ENCODE data around the gene CALHM2. TPM values are rescaled to one million over a fixed set of nuclear protein-coding genes. Genes with fewer than 3 reads are reported as not detected.
"Not testable (repeated sequence)": the region's sequence is repeated elsewhere in the genome, so short reads cannot be mapped to it uniquely, and the experiment has no call there.

Gene CALHM2
- total and polyA plus RNA-seq, 2 donors (not counting 1 experiment from before 2014, with no cell fraction given): 35.8 to 37.2 TPM

- Histone ChIP-seq H3K27ac (ENCODE audit: insufficient read depth, low read length) (no peak overlapping the region), H3K4me3 (replicated peaks in 1 of 4; ENCODE audit: control extremely low read depth in 1 of 4, insufficient read depth in 1 of 4, low read depth in 3 of 4, low read length in 4 of 4) (no peak overlapping the region), H3K4me1 (ENCODE audit: control insufficient read depth, extremely low read depth, insufficient read depth, low read length) (peaks cover 12% of the 10 kb centered on the region), H2AFZ (ENCODE audit: low read length) (no peak overlapping the region), H4K20me1 (ENCODE audit: control insufficient read depth, extremely low read depth, insufficient read depth, low read length) (no peaks in the 10 kb centered on the region), H3K9me3 (ENCODE audit: control insufficient read depth, insufficient read depth, low read depth, low read length) (no peaks in the 10 kb centered on the region), H3K79me2 (ENCODE audit: control insufficient read depth, insufficient read depth, low read length) (no peaks in the 10 kb centered on the region), H3K27me3 (ENCODE audit: control insufficient read depth, insufficient read depth, low read length) (no peaks in the 10 kb centered on the region), H3K9ac (ENCODE audit: insufficient read depth, low read length) (no peak overlapping the region), H3K4me2 (ENCODE audit: extremely low read depth, insufficient read depth, low read length) (no peak overlapping the region), H3K36me3 (ENCODE audit: control insufficient read depth, insufficient read depth, low read length) (no peaks in the 10 kb centered on the region)
- TF ChIP-seq CTCF (conservative IDR thresholded peaks at IDR 0.05 in 1 of 2, IDR thresholded peaks at IDR 0.05 in 1 of 2; ENCODE audit: low read depth in 1 of 2, low read length in 2 of 2) (no peak), EZH2 (IDR thresholded peaks at IDR 0.05; ENCODE audit: low read length, missing control alignments) (no peak)
- no peak for DNase-seq (ENCODE audit: low read depth in 2 of 2)
Observed at GRCh38 chr10:103487410-103487708, 35.2 kb upstream of the CALHM2 start.

GRCh38 chr10:103486635-103487409 is 34.7 kb upstream of the CALHM2 start:
- not testable (repeated sequence) for H3K27ac ChIP-seq (ENCODE audit: insufficient read depth, low read length); H2AFZ ChIP-seq (ENCODE audit: low read length); H3K79me2 ChIP-seq (ENCODE audit: control insufficient read depth, insufficient read depth, low read length); H4K20me1 ChIP-seq (ENCODE audit: control insufficient read depth, extremely low read depth, insufficient read depth, low read length); H3K9me3 ChIP-seq (ENCODE audit: control insufficient read depth, insufficient read depth, low read depth, low read length); H3K4me2 ChIP-seq (ENCODE audit: extremely low read depth, insufficient read depth, low read length); H3K9ac ChIP-seq (ENCODE audit: insufficient read depth, low read length); H3K4me3 ChIP-seq (replicated peaks in 1 of 4; ENCODE audit: control extremely low read depth in 1 of 4, insufficient read depth in 1 of 4, low read depth in 3 of 4, low read length in 4 of 4); H3K4me1 ChIP-seq (ENCODE audit: control insufficient read depth, extremely low read depth, insufficient read depth, low read length); DNase-seq (ENCODE audit: low read depth in 2 of 2); H3K27me3 ChIP-seq (ENCODE audit: control insufficient read depth, insufficient read depth, low read length); H3K36me3 ChIP-seq (ENCODE audit: control insufficient read depth, insufficient read depth, low read length)

- peak; percentile 54 to 81 for DNase-seq (ENCODE audit: low read depth in 2 of 2)
- Histone ChIP-seq H3K9me3 (ENCODE audit: control insufficient read depth, insufficient read depth, low read depth, low read length) (no peaks in the 10 kb centered on the region), H3K9ac (ENCODE audit: insufficient read depth, low read length) (no peak overlapping the region), H3K79me2 (ENCODE audit: control insufficient read depth, insufficient read depth, low read length) (no peaks in the 10 kb centered on the region), H2AFZ (ENCODE audit: low read length) (no peak overlapping the region), H3K27ac (ENCODE audit: insufficient read depth, low read length) (no peak overlapping the region), H3K4me2 (ENCODE audit: extremely low read depth, insufficient read depth, low read length) (no peak overlapping the region), H3K36me3 (ENCODE audit: control insufficient read depth, insufficient read depth, low read length) (no peaks in the 10 kb centered on the region), H3K4me1 (ENCODE audit: control insufficient read depth, extremely low read depth, insufficient read depth, low read length) (peaks cover 3% of the 10 kb centered on the region), H3K4me3 (replicated peaks in 1 of 4; ENCODE audit: control extremely low read depth in 1 of 4, insufficient read depth in 1 of 4, low read depth in 3 of 4, low read length in 4 of 4) (no peak overlapping the region), H4K20me1 (ENCODE audit: control insufficient read depth, extremely low read depth, insufficient read depth, low read length) (no peaks in the 10 kb centered on the region), H3K27me3 (ENCODE audit: control insufficient read depth, insufficient read depth, low read length) (no peaks in the 10 kb centered on the region)
- TF ChIP-seq EZH2 (IDR thresholded peaks at IDR 0.05; ENCODE audit: low read length, missing control alignments) (no peak), CTCF (conservative IDR thresholded peaks at IDR 0.05 in 1 of 2, IDR thresholded peaks at IDR 0.05 in 1 of 2; ENCODE audit: low read depth in 1 of 2, low read length in 2 of 2) (peak; percentile 66 to 76)
Observed at GRCh38 chr10:103481974-103482531, 29.9 kb upstream of the CALHM2 start.

All from fibroblast of lung (primary cell).